ENCODE results near the gene GALNT17.

The GALNT17 gene

DNA sequence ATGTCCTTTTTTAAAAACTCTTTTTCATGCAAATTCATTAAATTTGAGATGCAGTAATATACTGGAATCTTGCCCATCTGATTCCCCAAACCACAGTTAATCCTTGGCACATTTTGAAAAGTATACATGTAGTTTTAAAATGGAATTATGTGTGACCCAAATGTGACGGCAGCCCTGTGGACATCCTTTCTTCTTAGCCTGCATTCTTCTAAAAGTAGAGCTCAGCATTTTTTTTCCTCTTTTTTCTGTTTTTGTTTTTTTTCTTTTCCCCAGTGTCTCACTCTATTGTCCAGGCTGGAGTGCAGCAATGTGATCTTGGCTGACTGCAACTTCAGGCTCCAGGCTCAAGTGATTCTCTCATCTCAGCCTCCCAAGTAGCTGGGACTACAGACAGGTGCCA lies 338.9 kb downstream of the GALNT17 start:
- Histone ChIP-seq H3K36me3 (replicated peaks; ENCODE audit: low read depth, low read length) (no peaks in the 10 kb centered on the region), H3K27me3 (ENCODE audit: low read depth, low read length) (no peaks in the 10 kb centered on the region), H2AFZ (ENCODE audit: low read depth, low read length) (no peak overlapping the region), H3K27ac (ENCODE audit: low read length) (no peak overlapping the region), H3K9me3 (ENCODE audit: insufficient read depth, low read length) (no peaks in the 10 kb centered on the region), H3K9ac (ENCODE audit: low read length) (no peak overlapping the region), H3K4me2 (ENCODE audit: low read length) (no peak overlapping the region), H3K79me2 (ENCODE audit: low read length) (no peaks in the 10 kb centered on the region), H4K20me1 (ENCODE audit: insufficient read depth, low read length) (no peaks in the 10 kb centered on the region), H3K4me3 (ENCODE audit: low read length) (no peak overlapping the region), H3K4me1 (ENCODE audit: low read length) (no peaks in the 10 kb centered on the region)
- TF ChIP-seq EZH2phosphoT487 (IDR thresholded peaks at IDR 0.05; ENCODE audit: low read depth): no peak
- no peak for TF ChIP-seq CTCF (IDR thresholded peaks at IDR 0.05; ENCODE audit: low read depth, low read length)

DNA sequence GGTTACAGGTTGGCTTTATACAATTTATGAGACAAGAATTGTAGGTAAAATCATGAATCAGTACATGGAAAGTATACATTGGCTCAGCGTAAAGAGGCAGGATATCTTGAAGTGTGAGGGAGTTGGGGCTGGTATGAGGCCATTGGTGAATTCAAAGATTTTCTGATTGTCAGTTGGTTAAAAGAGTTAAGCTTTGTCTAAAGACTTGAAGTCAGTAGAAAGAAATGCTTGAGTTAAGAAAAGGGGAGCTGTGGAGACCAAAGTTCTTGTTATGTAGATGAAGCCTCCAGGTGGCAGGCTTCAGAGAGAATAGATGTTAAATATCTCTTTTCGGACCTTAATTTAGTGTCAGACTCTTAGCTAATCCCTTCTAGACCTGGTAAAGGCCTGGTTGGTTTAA lies 341.0 kb downstream of the GALNT17 start:
- Histone ChIP-seq H4K20me1 (ENCODE audit: insufficient read depth, low read length) (no peaks in the 10 kb centered on the region), H3K4me3 (ENCODE audit: low read length) (no peak overlapping the region), H2AFZ (ENCODE audit: low read depth, low read length) (no peak overlapping the region), H3K4me1 (ENCODE audit: low read length) (no peaks in the 10 kb centered on the region), H3K27ac (ENCODE audit: low read length) (no peak overlapping the region), H3K9me3 (ENCODE audit: insufficient read depth, low read length) (no peaks in the 10 kb centered on the region), H3K36me3 (replicated peaks; ENCODE audit: low read depth, low read length) (no peaks in the 10 kb centered on the region), H3K79me2 (ENCODE audit: low read length) (no peaks in the 10 kb centered on the region), H3K9ac (ENCODE audit: low read length) (no peak overlapping the region), H3K27me3 (ENCODE audit: low read depth, low read length) (no peaks in the 10 kb centered on the region), H3K4me2 (ENCODE audit: low read length) (no peak overlapping the region)
- no peak for TF ChIP-seq CTCF (IDR thresholded peaks at IDR 0.05; ENCODE audit: low read depth, low read length)

GRCh38 chr7:71473366-71473967 lies 341.5 kb downstream of the GALNT17 start:
- Histone ChIP-seq H3K4me1 (ENCODE audit: low read length) (no peaks in the 10 kb centered on the region), H4K20me1 (ENCODE audit: insufficient read depth, low read length) (no peaks in the 10 kb centered on the region), H3K4me2 (ENCODE audit: low read length) (no peak overlapping the region)

DNA sequence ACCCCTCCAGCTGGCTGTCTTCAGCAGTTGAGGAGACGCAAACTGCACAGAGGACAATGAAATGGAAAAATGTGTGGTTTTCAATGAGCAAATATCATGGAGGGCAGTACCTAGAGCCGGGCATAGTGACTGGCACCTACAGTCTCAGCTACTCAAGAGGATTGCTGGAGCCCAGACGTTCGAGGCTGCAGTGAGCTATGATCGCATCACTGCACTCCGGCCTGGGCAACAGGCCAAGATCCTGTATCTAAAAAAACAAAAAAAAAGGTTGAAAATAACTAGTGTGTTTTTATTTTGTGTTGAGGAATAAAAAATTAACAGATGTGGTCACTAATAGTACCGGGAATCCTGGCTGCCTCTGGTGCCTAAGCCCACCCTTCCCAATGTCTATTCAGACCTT lies 345.5 kb downstream of the GALNT17 start:
- no peak overlapping the region for H3K27ac ChIP-seq (ENCODE audit: low read length)
- H3K4me2 ChIP-seq (ENCODE audit: low read length): no peak overlapping the region

More at GRCh38 chr7:71473366-71473967, 341.5 kb downstream of the GALNT17 start:
- H3K79me2 ChIP-seq (ENCODE audit: low read length): no peaks in the 10 kb centered on the region
- H2AFZ ChIP-seq (ENCODE audit: low read depth, low read length): no peak overlapping the region
- TF ChIP-seq EZH2phosphoT487 (IDR thresholded peaks at IDR 0.05; ENCODE audit: low read depth) (no peak), CTCF (IDR thresholded peaks at IDR 0.05; ENCODE audit: low read depth, low read length) (no peak)
- H3K36me3 ChIP-seq (replicated peaks; ENCODE audit: low read depth, low read length): no peaks in the 10 kb centered on the region
- no peak overlapping the region for H3K9ac ChIP-seq (ENCODE audit: low read length)
- H3K4me3 ChIP-seq (ENCODE audit: low read length): no peak overlapping the region
- no peaks in the 10 kb centered on the region for H3K9me3 ChIP-seq (ENCODE audit: insufficient read depth, low read length)
- H3K27ac ChIP-seq (ENCODE audit: low read length): no peak overlapping the region
- H3K27me3 ChIP-seq (ENCODE audit: low read depth, low read length): no peaks in the 10 kb centered on the region

More for the DNA sequence above, 345.5 kb downstream of the GALNT17 start:
- H3K9me3 ChIP-seq (ENCODE audit: insufficient read depth, low read length): no peaks in the 10 kb centered on the region
- H3K79me2 ChIP-seq (ENCODE audit: low read length): no peaks in the 10 kb centered on the region
- no peaks in the 10 kb centered on the region for H4K20me1 ChIP-seq (ENCODE audit: insufficient read depth, low read length)
- no peaks in the 10 kb centered on the region for H3K4me1 ChIP-seq (ENCODE audit: low read length)
- H2AFZ ChIP-seq (ENCODE audit: low read depth, low read length): no peak overlapping the region
- H3K4me3 ChIP-seq (ENCODE audit: low read length): no peak overlapping the region
- no peaks in the 10 kb centered on the region for H3K36me3 ChIP-seq (replicated peaks; ENCODE audit: low read depth, low read length)
- no peak overlapping the region for H3K9ac ChIP-seq (ENCODE audit: low read length)
- TF ChIP-seq EZH2phosphoT487 (IDR thresholded peaks at IDR 0.05; ENCODE audit: low read depth) (no peak), CTCF (IDR thresholded peaks at IDR 0.05; ENCODE audit: low read depth, low read length) (no peak)
- H3K27me3 ChIP-seq (ENCODE audit: low read depth, low read length): no peaks in the 10 kb centered on the region
